ENCODE data around the gene ZNF668. TPM values are rescaled to one million over a fixed set of nuclear protein-coding genes. Genes with fewer than 3 reads are reported as not detected.
A peak's percentile ranks its signal among the peaks of the same experiment; 100 is the strongest.

The ZNF668 gene
- polyA plus RNA-seq, 1 of the 3 experiments (the other 2 are of a cell fraction) = 13.6 TPM

DNA sequence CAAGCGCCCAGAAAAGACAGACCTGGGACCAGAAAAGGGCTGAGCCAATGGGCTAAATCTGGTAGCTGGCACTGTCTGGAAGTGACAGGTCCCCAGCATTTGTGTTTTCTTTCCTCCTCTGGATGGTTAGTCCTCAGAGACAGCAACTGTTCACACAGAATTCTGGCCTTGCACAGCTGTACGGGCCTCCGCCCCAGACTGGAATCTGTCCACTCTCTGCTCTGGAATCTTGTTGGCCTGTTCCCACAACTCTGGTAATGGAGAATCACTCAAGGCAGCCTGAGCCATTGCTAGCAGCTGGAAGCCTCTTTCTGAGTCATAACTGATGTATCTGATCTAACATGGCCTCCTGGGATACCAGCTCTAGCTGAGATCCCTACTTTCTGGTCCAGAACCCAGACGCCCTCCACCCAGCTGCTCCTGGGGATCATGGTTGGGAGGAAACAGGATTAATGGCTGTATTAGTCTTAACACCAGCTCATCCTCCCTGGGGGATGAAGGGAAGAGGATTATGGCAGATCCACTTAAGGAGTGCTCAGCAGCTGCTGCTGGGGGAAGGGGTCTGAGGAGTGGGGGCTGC lies 9.1 kb downstream of the ZNF668 start:
- CTCF ChIA-PET = interaction anchor here (1.3 kb wide), 1 partner anchor 9 kb away, joined by 3 read pairs; no protein-coding TSS in a partner anchor

More for the DNA sequence above, 9.1 kb downstream of the ZNF668 start:
- Histone ChIP-seq H3K36me3 (replicated peaks in 1 of 2; ENCODE audit: control insufficient read depth in 1 of 2, insufficient read depth in 2 of 2, low read length in 1 of 2) (peaks cover 6 to 24% of the 10 kb centered on the region in 2 experiments), H3K9ac (peak overlapping the region; percentile 44; the same call in 1 of the 2 replicates), H3F3A (replicated peaks; ENCODE audit: insufficient read depth) (peaks cover 13% of the 10 kb centered on the region), H3K79me2 (ENCODE audit: insufficient read depth) (peaks cover 88% of the 10 kb centered on the region), H4K20me1 (ENCODE audit: insufficient read depth) (no peaks in the 10 kb centered on the region), H3K4me3 (ENCODE audit: low read depth in 2 of 2, low read length in 1 of 2) (no peak overlapping the region), H3K4me2 (peak overlapping the region; percentile 35; the same call in 1 of the 2 replicates), H2AFZ (ENCODE audit: low read depth) (no peak overlapping the region), H3K9me3 (no peaks in the 10 kb centered on the region), H3K27ac (ENCODE audit: low read depth in 2 of 2, low read length in 1 of 2) (peak overlapping the region; percentile 18 to 89), H3K9me2 (no peaks in the 10 kb centered on the region), H3K27me3 (ENCODE audit: insufficient read depth) (no peaks in the 10 kb centered on the region), H3K4me1 (ENCODE audit: control insufficient read depth in 1 of 2, insufficient read depth in 2 of 2, low read depth in 1 of 2, low read length in 1 of 2) (peaks cover 0 to 11% of the 10 kb centered on the region in 2 experiments; a peak in 3 of 4 replicates)
- POLR2A ChIA-PET = no interaction called here
- DNase-seq = no peak
- TF ChIP-seq, protein P1, sequence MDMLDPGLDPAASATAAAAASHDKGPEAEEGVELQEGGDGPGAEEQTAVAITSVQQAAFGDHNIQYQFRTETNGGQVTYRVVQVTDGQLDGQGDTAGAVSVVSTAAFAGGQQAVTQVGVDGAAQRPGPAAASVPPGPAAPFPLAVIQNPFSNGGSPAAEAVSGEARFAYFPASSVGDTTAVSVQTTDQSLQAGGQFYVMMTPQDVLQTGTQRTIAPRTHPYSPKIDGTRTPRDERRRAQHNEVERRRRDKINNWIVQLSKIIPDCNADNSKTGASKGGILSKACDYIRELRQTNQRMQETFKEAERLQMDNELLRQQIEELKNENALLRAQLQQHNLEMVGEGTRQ (IDR thresholded peaks at IDR 0.05; ENCODE audit: borderline replicate concordance, low read depth, low read length) = no peak
- no peak for TF ChIP-seq GATA2 (CRISPR knock-in tag; IDR thresholded peaks at IDR 0.05)
- TF ChIP-seq IRF3 (IDR thresholded peaks at IDR 0.05; ENCODE audit: low read depth, low read length) = no peak
- TF ChIP-seq, protein P2, sequence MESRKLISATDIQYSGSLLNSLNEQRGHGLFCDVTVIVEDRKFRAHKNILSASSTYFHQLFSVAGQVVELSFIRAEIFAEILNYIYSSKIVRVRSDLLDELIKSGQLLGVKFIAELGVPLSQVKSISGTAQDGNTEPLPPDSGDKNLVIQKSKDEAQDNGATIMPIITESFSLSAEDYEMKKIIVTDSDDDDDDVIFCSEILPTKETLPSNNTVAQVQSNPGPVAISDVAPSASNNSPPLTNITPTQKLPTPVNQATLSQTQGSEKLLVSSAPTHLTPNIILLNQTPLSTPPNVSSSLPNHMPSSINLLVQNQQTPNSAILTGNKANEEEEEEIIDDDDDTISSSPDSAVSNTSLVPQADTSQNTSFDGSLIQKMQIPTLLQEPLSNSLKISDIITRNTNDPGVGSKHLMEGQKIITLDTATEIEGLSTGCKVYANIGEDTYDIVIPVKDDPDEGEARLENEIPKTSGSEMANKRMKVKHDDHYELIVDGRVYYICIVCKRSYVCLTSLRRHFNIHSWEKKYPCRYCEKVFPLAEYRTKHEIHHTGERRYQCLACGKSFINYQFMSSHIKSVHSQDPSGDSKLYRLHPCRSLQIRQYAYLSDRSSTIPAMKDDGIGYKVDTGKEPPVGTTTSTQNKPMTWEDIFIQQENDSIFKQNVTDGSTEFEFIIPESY (IDR thresholded peaks at IDR 0.05; ENCODE audit: borderline replicate concordance, low read depth) = no peak
- TF ChIP-seq TEAD4 (IDR thresholded peaks at IDR 0.05; ENCODE audit: borderline replicate concordance, insufficient read depth) = no peak
- no peak for TF ChIP-seq SIN3A (IDR thresholded peaks at IDR 0.05; ENCODE audit: borderline replicate concordance, low read depth, low read length)
- TF ChIP-seq FOXJ3 (CRISPR knock-in tag; IDR thresholded peaks at IDR 0.05) = no peak
- 0 out of 2 replicates have a peak, but pooled peaks have one; percentile 38 for TF ChIP-seq PBX3 (IDR thresholded peaks at IDR 0.05)
- peak; percentile 70 for TF ChIP-seq FOSL2 (IDR thresholded peaks at IDR 0.05; ENCODE audit: borderline replicate concordance, low read depth)
- TF ChIP-seq YY1 (IDR thresholded peaks at IDR 0.05; ENCODE audit: low read depth) = peak; percentile 78
- peak; percentile 25; the same call in 1 of the 2 replicates for TF ChIP-seq NFIC (IDR thresholded peaks at IDR 0.05; ENCODE audit: borderline replicate concordance)
- no peak for TF ChIP-seq TAF1 (IDR thresholded peaks at IDR 0.05; ENCODE audit: borderline replicate concordance, low read depth, low read length)
- no peak for TF ChIP-seq SMC3 (IDR thresholded peaks at IDR 0.05; ENCODE audit: low read depth, low read length)
- peak; percentile 53; the same call in 1 of the 2 replicates for TF ChIP-seq TCF12 (IDR thresholded peaks at IDR 0.05)
- TF ChIP-seq FOXM1 (IDR thresholded peaks at IDR 0.05; ENCODE audit: low read depth) = no peak
- TF ChIP-seq CTCF (IDR thresholded peaks at IDR 0.05) = no peak
- peak; percentile 46 for TF ChIP-seq JUND (IDR thresholded peaks at IDR 0.05)
- TF ChIP-seq ELF1 (IDR thresholded peaks at IDR 0.05) = no peak
- WGBS (ENCODE audit: low lambda C conversion rate) = 49% methylated on average over 4 of the region's 4 CpGs

Measured in SK-N-SH (cell line).